ENCODE results near the gene FLT3LG. TPM values are rescaled to one million over a fixed set of nuclear protein-coding genes. Genes with fewer than 3 reads are reported as not detected.
A peak's percentile ranks its signal among the peaks of the same experiment; 100 is the strongest.

Gene FLT3LG
- total RNA-seq, 2 donors from 2014 or later = 33.5 to 80.4 TPM

- Mint-ChIP-seq H3K9me3 (no peaks in the 10 kb centered on the region), H3K27me3 (no peaks in the 10 kb centered on the region), H3K4me3 (no peak overlapping the region), H3K27ac (peak overlapping the region; percentile 33 to 76), H3K36me3 (no peaks in the 10 kb centered on the region), H3K4me1 (ENCODE audit: low read depth in 2 of 2) (peaks cover 15 to 19% of the 10 kb centered on the region in 2 donors)
- no peak for DNase-seq (ENCODE audit: low spot score)
- ATAC-seq = no peak
Measured at GRCh38 chr19:49507803-49508494, 33.9 kb downstream of the FLT3LG start.

DNA sequence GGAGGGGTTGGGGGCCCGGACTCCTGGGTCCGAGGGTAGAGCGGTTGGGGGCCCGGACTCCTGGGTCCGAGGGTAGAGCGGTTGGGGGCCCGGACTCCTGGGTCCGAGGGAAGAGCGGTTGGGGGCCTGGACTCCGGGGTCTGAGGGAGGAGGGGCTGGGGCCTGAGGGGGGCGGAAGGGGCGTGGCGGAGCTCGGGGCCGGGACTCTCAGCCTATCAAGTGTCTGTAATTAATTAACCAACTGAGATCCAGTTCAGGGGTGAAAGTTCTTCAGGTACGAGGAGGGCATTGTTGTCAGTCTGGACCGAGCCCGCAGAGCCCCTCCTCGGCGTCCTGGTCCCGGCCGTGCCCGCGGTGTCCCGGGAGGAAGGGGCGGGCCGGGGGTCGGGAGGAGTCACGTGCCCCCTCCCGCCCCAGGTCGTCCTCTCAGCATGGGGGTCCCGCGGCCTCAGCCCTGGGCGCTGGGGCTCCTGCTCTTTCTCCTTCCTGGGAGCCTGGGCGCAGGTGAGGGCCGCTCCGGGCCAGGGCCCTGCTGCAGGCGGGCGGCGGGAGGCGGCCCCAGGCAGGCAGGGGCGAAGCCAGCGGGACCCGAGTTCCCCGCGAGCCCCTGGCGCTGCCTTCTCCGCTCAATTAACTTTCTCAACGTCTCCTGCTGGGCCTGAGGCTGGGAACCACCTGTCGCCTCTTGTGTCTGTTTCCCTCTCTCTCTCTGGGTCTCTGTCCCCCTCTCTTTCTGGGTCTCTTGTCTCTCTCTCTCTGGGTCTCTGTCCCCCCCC lies 39.1 kb downstream of the FLT3LG start:
- Mint-ChIP-seq H3K27me3 (peaks cover 0 to 4% of the 10 kb centered on the region in 2 donors), H3K36me3 (no peaks in the 10 kb centered on the region), H3K9me3 (no peaks in the 10 kb centered on the region), H3K27ac (peak overlapping the region in 1 of 2 donors; percentile 56), H3K4me3 (peak overlapping the region; percentile 82), H3K4me1 (ENCODE audit: low read depth in 2 of 2) (peaks cover 20 to 24% of the 10 kb centered on the region in 2 donors)
- DNase-seq (ENCODE audit: low spot score) (no peak), ATAC-seq (peak; percentile 58 to 65)

- Mint-ChIP-seq H3K36me3 (no peaks in the 10 kb centered on the region), H3K27me3 (peaks cover 0 to 4% of the 10 kb centered on the region in 2 donors), H3K4me1 (ENCODE audit: low read depth in 2 of 2) (peaks cover 20 to 24% of the 10 kb centered on the region in 2 donors), H3K9me3 (no peaks in the 10 kb centered on the region), H3K4me3 (peak overlapping the region; percentile 82), H3K27ac (peak overlapping the region in 1 of 2 donors; percentile 56)
- no peak for DNase-seq (ENCODE audit: low spot score)
- no peak for ATAC-seq
Measured at GRCh38 chr19:49513746-49514118, 39.7 kb downstream of the FLT3LG start.

DNA sequence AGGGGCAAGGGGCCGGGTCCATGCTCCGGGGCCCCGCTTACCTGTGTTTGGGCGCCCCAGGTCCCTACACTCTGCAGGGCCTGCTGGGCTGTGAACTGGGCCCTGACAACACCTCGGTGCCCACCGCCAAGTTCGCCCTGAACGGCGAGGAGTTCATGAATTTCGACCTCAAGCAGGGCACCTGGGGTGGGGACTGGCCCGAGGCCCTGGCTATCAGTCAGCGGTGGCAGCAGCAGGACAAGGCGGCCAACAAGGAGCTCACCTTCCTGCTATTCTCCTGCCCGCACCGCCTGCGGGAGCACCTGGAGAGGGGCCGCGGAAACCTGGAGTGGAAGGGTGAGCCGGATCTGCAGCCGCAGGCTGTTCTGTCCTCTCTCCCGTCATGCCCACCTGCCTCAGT lies 40.1 kb downstream of the FLT3LG start:
- H3K36me3 Mint-ChIP-seq = no peaks in the 10 kb centered on the region

GRCh38 chr19:49515767-49516166 lies 41.8 kb downstream of the FLT3LG start:
- H3K9me3 Mint-ChIP-seq = no peaks in the 10 kb centered on the region
- peak overlapping the region; percentile 12 for H3K4me3 Mint-ChIP-seq
- ATAC-seq (no peak), DNase-seq (ENCODE audit: low spot score) (no peak)
- no peak overlapping the region for H3K27ac Mint-ChIP-seq
- H3K36me3 Mint-ChIP-seq = no peaks in the 10 kb centered on the region
- peaks cover 20 to 24% of the 10 kb centered on the region in 2 donors for H3K4me1 Mint-ChIP-seq (ENCODE audit: low read depth in 2 of 2)
- peaks cover 0 to 4% of the 10 kb centered on the region in 2 donors for H3K27me3 Mint-ChIP-seq

More for the DNA sequence above, 40.1 kb downstream of the FLT3LG start:
- Mint-ChIP-seq H3K27ac (peak overlapping the region in 1 of 2 donors; percentile 51), H3K9me3 (no peaks in the 10 kb centered on the region), H3K27me3 (peaks cover 0 to 4% of the 10 kb centered on the region in 2 donors), H3K4me3 (no peak overlapping the region), H3K4me1 (ENCODE audit: low read depth in 2 of 2) (peaks cover 20 to 24% of the 10 kb centered on the region in 2 donors)
- ATAC-seq (no peak), DNase-seq (ENCODE audit: low spot score) (no peak)

GRCh38 chr19:49518033-49518432 lies 44.0 kb downstream of the FLT3LG start:
- Mint-ChIP-seq H3K4me1 (ENCODE audit: low read depth in 2 of 2) (peaks cover 5 to 9% of the 10 kb centered on the region in 2 donors), H3K27me3 (peaks cover 0 to 4% of the 10 kb centered on the region in 2 donors), H3K36me3 (no peaks in the 10 kb centered on the region), H3K4me3 (no peak overlapping the region), H3K27ac (no peak overlapping the region), H3K9me3 (no peaks in the 10 kb centered on the region)
- ATAC-seq = no peak
- DNase-seq (ENCODE audit: low spot score) = no peak

GRCh38 chr19:49520705-49521319 lies 46.8 kb downstream of the FLT3LG start:
- no peaks in the 10 kb centered on the region for H3K36me3 Mint-ChIP-seq
- H3K4me1 Mint-ChIP-seq (ENCODE audit: low read depth in 2 of 2) = peaks cover 2 to 3% of the 10 kb centered on the region in 2 donors
- no peak overlapping the region for H3K4me3 Mint-ChIP-seq
- H3K27me3 Mint-ChIP-seq = peaks cover 0 to 3% of the 10 kb centered on the region in 2 donors
- DNase-seq (ENCODE audit: low spot score) = no peak
- H3K9me3 Mint-ChIP-seq = no peaks in the 10 kb centered on the region
- ATAC-seq = no peak
- no peak overlapping the region for H3K27ac Mint-ChIP-seq

DNA sequence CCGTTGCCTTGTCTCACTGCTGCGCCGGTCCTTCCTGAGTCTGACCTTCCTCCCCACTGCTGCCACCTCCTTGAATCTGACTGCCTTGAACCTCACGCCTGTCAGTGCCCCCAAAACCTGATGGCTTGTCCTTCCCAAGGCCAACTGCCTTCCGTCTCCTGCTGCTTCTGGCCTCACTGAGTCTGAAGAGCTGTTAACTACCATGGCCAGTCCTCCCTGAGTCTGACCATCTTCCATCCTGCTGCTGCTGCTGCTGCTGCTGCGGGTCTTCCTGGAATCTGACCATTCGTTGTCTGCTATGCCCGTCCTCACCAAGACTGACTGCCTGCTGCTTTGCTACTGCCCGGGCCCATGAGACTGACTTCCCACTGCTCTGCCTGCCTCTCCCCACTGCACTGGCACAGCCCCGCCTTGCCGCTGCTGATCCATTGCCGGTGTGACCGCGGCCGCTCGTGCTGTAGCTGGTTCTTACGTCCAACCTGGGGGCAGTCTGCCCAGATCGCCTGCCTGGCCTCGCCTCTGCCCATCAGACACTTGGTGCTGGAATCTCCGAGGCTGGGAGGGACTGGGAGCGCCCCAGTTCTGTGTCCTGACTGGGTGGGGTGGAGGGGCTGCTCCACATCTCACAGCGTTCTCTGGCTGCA lies 50.9 kb downstream of the FLT3LG start:
- Mint-ChIP-seq H3K4me1 (ENCODE audit: low read depth in 2 of 2) (peaks cover 14 to 15% of the 10 kb centered on the region in 2 donors), H3K4me3 (no peak overlapping the region), H3K9me3 (no peaks in the 10 kb centered on the region), H3K27me3 (peaks cover 0 to 2% of the 10 kb centered on the region in 2 donors), H3K36me3 (no peaks in the 10 kb centered on the region), H3K27ac (no peak overlapping the region)
- ATAC-seq = no peak
- no peak for DNase-seq (ENCODE audit: low spot score)

DNA sequence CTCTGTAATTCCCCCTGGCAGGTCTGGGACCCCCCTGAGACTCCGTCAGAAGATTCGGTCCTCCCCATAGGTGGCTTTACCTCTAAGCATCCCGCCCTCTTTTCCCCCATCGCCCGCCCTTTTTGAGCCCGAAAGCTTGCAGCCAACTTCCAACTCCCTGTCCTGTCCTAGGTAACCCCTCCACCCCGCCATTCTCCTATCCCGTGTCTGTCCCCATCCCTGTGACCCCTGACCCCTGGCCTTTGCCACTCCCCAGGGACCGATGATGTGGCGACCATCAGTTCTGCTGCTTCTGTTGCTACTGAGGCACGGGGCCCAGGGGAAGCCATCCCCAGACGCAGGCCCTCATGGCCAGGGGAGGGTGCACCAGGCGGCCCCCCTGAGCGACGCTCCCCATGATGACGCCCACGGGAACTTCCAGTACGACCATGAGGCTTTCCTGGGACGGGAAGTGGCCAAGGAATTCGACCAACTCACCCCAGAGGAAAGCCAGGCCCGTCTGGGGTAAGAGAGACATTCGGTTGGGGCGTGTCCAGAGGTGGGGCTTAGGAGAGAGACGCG lies 54.3 kb downstream of the FLT3LG start:
- peaks cover 0 to 6% of the 10 kb centered on the region in 2 donors for H3K27me3 Mint-ChIP-seq
- no peak for DNase-seq (ENCODE audit: low spot score)
- no peaks in the 10 kb centered on the region for H3K36me3 Mint-ChIP-seq
- ATAC-seq = no peak
- H3K4me1 Mint-ChIP-seq (ENCODE audit: low read depth in 2 of 2) = peaks cover 21 to 24% of the 10 kb centered on the region in 2 donors
- no peaks in the 10 kb centered on the region for H3K9me3 Mint-ChIP-seq
- H3K4me3 Mint-ChIP-seq = peak overlapping the region; percentile 64
- H3K27ac Mint-ChIP-seq = peak overlapping the region; percentile 61 to 67

DNA sequence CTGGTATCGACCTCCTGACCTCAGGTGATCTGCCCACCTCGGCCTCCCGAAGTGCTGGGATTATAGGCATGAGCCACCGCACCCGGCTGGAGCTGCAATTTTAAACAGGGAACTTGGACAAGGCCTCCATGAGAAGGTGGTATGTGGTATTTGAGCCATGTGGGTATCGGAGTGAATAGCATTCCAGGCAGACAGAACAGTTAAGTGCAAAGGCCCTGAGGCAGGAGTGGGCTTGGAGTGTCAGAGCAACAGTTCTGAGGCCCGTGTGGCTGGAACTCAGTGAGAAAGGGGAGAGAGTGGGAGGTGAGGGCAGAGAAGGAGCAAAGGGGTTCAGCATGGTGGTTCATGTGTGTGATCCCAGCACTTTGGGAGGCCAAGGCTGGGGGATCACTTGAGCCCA lies 56.7 kb downstream of the FLT3LG start:
- ATAC-seq (no peak), DNase-seq (ENCODE audit: low spot score) (no peak)
- H3K36me3 Mint-ChIP-seq = no peaks in the 10 kb centered on the region

DNA sequence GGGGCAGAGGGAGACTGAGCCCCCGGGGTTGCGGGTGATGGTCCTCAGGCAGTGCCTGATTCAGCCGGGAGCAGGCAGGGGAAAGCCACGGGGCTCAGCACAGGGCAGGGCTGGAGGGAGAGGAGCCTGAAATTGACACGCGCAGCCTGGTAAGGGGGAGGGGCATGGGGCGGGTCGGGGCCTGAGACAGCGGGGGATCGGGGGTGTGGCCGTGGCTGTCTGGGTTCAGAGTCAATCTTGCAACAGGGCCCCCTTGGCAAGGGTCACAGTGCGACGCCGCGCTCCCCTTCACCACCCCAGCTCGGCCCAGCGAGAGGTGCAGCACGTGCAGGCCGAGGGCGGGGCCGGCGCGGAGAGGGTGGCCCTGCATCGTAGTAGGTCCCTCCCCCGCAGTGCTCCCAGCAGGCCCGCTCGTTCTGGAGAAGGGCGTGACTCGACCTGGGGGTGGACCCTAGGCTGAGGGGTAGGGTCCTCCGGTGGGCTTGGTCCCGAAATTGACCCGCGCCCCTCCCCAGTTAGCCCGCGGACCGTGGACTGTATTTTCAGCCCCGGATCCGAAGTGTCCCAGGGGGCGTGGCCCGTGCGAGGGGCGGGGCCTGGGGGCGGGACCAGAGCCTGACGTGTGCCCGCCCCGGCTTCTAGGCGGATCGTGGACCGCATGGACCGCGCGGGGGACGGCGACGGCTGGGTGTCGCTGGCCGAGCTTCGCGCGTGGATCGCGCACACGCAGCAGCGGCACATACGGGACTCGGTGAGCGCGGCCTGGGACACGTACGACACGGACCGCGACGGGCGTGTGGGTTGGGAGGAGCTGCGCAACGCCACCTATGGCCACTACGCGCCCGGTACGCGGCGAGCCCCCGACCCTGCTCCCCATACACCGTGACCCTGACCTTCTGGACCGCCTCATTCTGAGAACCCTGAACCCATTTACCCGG lies 59.8 kb downstream of the FLT3LG start:
- H3K27me3 Mint-ChIP-seq = peaks cover 0 to 12% of the 10 kb centered on the region in 2 donors
- peaks cover 19 to 23% of the 10 kb centered on the region in 2 donors for H3K4me1 Mint-ChIP-seq (ENCODE audit: low read depth in 2 of 2)
- peak; percentile 92 to 94 for ATAC-seq
- H3K27ac Mint-ChIP-seq = peak overlapping the region; percentile 25 to 70
- DNase-seq (ENCODE audit: low spot score) = peak; percentile 86
- no peaks in the 10 kb centered on the region for H3K9me3 Mint-ChIP-seq
- H3K4me3 Mint-ChIP-seq = peak overlapping the region; percentile 90
- H3K36me3 Mint-ChIP-seq = no peaks in the 10 kb centered on the region

More for the DNA sequence above, 56.7 kb downstream of the FLT3LG start:
- no peaks in the 10 kb centered on the region for H3K9me3 Mint-ChIP-seq
- H3K27me3 Mint-ChIP-seq = peaks cover 0 to 11% of the 10 kb centered on the region in 2 donors
- H3K27ac Mint-ChIP-seq = no peak overlapping the region
- peaks cover 34 to 37% of the 10 kb centered on the region in 2 donors for H3K4me1 Mint-ChIP-seq (ENCODE audit: low read depth in 2 of 2)
- H3K4me3 Mint-ChIP-seq = no peak overlapping the region

GRCh38 chr19:49534632-49535385 lies 60.8 kb downstream of the FLT3LG start:
- no peaks in the 10 kb centered on the region for H3K9me3 Mint-ChIP-seq
- no peaks in the 10 kb centered on the region for H3K36me3 Mint-ChIP-seq
- no peak for ATAC-seq
- DNase-seq (ENCODE audit: low spot score) = no peak
- H3K4me3 Mint-ChIP-seq = peak overlapping the region; percentile 90
- H3K4me1 Mint-ChIP-seq (ENCODE audit: low read depth in 2 of 2) = peaks cover 20 to 23% of the 10 kb centered on the region in 2 donors
- H3K27me3 Mint-ChIP-seq = peaks cover 0 to 12% of the 10 kb centered on the region in 2 donors
- H3K27ac Mint-ChIP-seq = peak overlapping the region; percentile 25 to 65
